ENCODE data around the gene AP1G1. TPM values are rescaled to one million over a fixed set of nuclear protein-coding genes. Genes with fewer than 3 reads are reported as not detected.

Gene AP1G1
- total and polyA plus RNA-seq, 10 of the 15 experiments (the other 5 are each of a cell fraction or from before 2014, with no cell fraction given) = 5.9 to 83.7 (median 47.8) TPM

- Histone ChIP-seq H3K4me1 (ENCODE audit: control insufficient read depth, insufficient read depth, low read length) (no peaks in the 10 kb centered on the region), H4K20me1 (ENCODE audit: control insufficient read depth, insufficient read depth) (no peaks in the 10 kb centered on the region), H3K79me2 (ENCODE audit: control insufficient read depth, insufficient read depth, low read length) (no peaks in the 10 kb centered on the region), H2AFZ (ENCODE audit: control insufficient read depth, low read depth, low read length) (no peak overlapping the region), H3K9me3 (replicated peaks; ENCODE audit: control insufficient read depth, insufficient read depth, low read length) (no peaks in the 10 kb centered on the region), H3K36me3 (ENCODE audit: control insufficient read depth in 2 of 2, insufficient read depth in 2 of 2, low read length in 1 of 2) (peaks cover 8 to 31% of the 10 kb centered on the region in 2 experiments), H3K4me2 (ENCODE audit: control insufficient read depth, insufficient read depth) (no peak overlapping the region), H3K27ac (ENCODE audit: control insufficient read depth, insufficient read depth) (no peak overlapping the region), H3K9ac (ENCODE audit: control insufficient read depth, insufficient read depth, low read length) (no peak overlapping the region), H3K27me3 (replicated peaks in 1 of 2; ENCODE audit: control insufficient read depth in 2 of 2, insufficient read depth in 2 of 2, low read length in 1 of 2) (no peaks in the 10 kb centered on the region), H3K4me3 (no peak overlapping the region)
- FAIRE-seq (no peak), ATAC-seq (no peak), DNase-seq (ENCODE audit: low read depth, low spot score) (no peak)
- ChIA-PET SMC1A (ENCODE audit: uncharacterized antibody, unreplicated experiment) (interaction anchor here (1.3 kb wide), 1 partner anchor 10 kb away, joined by 3 read pairs; no protein-coding TSS in a partner anchor), POLR2A (interaction anchor here (1.0 kb wide), 1 partner anchor 158 kb away, joined by 3 read pairs; the partner anchor contains the start of gene IST1), RAD21 (ENCODE audit: unreplicated experiment) (no interaction called here), CTCF (interaction anchor here (0.9 kb wide), 1 partner anchor 9 kb away, joined by 6 read pairs; no protein-coding TSS in a partner anchor)
- TF ChIP-seq MYB (IDR thresholded peaks at IDR 0.05; ENCODE audit: borderline replicate concordance, low read depth, low read length) = no peak
- no peak for TF ChIP-seq CEBPB (IDR thresholded peaks at IDR 0.05; ENCODE audit: borderline replicate concordance in 1 of 2, low read depth in 2 of 2, low read length in 2 of 2)
- no peak for TF ChIP-seq ZBTB40 (IDR thresholded peaks at IDR 0.05; ENCODE audit: borderline replicate concordance)
- TF ChIP-seq BCL11A (IDR thresholded peaks at IDR 0.05; ENCODE audit: low read depth, low read length) = no peak
- no peak for TF ChIP-seq RAD21 (IDR thresholded peaks at IDR 0.05; ENCODE audit: insufficient read depth, low read depth, low read length)
- TF ChIP-seq SMAD1 (IDR thresholded peaks at IDR 0.05; ENCODE audit: low read depth, partially characterized antibody) = no peak
- TF ChIP-seq MTA3 (IDR thresholded peaks at IDR 0.05; ENCODE audit: borderline replicate concordance, low read length) = no peak
- no peak for TF ChIP-seq SP1 (IDR thresholded peaks at IDR 0.05; ENCODE audit: low read depth, low read length)
- TF ChIP-seq, protein P1, sequence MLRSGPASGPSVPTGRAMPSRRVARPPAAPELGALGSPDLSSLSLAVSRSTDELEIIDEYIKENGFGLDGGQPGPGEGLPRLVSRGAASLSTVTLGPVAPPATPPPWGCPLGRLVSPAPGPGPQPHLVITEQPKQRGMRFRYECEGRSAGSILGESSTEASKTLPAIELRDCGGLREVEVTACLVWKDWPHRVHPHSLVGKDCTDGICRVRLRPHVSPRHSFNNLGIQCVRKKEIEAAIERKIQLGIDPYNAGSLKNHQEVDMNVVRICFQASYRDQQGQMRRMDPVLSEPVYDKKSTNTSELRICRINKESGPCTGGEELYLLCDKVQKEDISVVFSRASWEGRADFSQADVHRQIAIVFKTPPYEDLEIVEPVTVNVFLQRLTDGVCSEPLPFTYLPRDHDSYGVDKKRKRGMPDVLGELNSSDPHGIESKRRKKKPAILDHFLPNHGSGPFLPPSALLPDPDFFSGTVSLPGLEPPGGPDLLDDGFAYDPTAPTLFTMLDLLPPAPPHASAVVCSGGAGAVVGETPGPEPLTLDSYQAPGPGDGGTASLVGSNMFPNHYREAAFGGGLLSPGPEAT (IDR thresholded peaks at IDR 0.05; ENCODE audit: low read depth) = no peak
- TF ChIP-seq BACH1 (IDR thresholded peaks at IDR 0.05; ENCODE audit: borderline replicate concordance) = no peak
- TF ChIP-seq CTCF (IDR thresholded peaks at IDR 0.05 in 2 of 3, conservative IDR thresholded peaks at IDR 0.05 in 1 of 3; ENCODE audit: control insufficient read depth in 2 of 3, extremely low read depth in 1 of 3, insufficient read depth in 1 of 3, low read depth in 3 of 3, low read length in 3 of 3) = no peak
- TF ChIP-seq NR2C1 (IDR thresholded peaks at IDR 0.05) = no peak
- in situ Hi-C loops (cut with MboI) (no loop called here), intact Hi-C loops (cut with micrococcal nuclease; ENCODE audit: unreplicated experiment) (no loop called here)
- WGBS (ENCODE audit: insufficient coverage, insufficient replicate concordance, low lambda C conversion rate, missing lambda C conversion rate) = 98% methylated on average over 6 of the region's 6 CpGs
- no TSS peak for BruUV-seq (replicated peaks)
These were observed 71.1 kb downstream of the AP1G1 start for GRCh38 chr16:71737501-71737900.
